ENCODE results near the gene FA2H.

FA2H gene

DNA sequence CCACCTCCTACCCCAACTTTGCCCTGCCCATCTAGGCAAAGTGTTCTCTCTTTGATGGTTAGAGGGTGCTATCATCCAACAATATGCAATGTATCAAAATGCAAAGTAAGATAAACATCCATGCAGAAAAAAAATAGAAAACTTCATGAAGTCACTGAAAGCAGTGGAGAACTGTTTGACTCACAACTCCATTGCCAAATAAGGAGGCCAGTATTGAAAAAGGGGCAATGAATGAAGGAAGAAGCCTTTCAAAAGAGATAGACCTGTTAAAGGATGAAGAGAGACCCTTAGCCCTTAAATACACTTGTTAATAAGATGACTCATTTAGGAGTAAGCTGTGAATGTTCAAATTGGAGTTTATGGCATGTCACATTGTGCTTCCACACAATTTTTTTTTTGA lies 13.0 kb downstream of the FA2H start:
- no peak for DNase-seq (ENCODE audit: extremely low read depth, low read depth)
- no peak overlapping the region for H3K4me3 ChIP-seq (replicated peaks; ENCODE audit: low read depth, low read length)
- no peak for TF ChIP-seq CTCF (IDR thresholded peaks at IDR 0.05; ENCODE audit: low read depth, low read length, missing control alignments)

GRCh38 chr16:74760007-74760767 lies 14.4 kb downstream of the FA2H start:
- DNase-seq (ENCODE audit: extremely low read depth, low read depth), result no peak
- TF ChIP-seq CTCF (IDR thresholded peaks at IDR 0.05; ENCODE audit: low read depth, low read length, missing control alignments), result no peak
- H3K4me3 ChIP-seq (replicated peaks; ENCODE audit: low read depth, low read length), result no peak overlapping the region

DNA sequence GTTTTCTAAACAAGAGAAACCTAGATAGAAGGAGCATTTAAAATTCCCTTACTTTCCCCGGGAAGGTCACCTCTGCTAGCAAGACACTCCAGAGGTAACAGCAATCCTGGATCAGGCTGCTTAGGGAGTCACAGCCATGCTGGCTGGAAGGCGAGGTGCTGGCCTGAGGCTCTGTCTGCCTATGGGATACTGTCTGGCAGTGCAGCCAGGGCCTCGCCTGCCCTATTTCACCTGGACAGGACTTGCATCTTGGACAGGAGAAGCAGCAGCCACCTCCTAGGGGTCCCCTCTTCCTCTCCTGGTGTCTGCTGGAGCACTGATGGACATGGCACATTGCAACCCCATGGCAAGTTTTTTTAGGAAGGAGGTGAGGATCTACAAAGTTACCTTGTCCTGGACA lies 15.1 kb downstream of the FA2H start:
- no peak for TF ChIP-seq CTCF (IDR thresholded peaks at IDR 0.05; ENCODE audit: low read depth, low read length, missing control alignments)

GRCh38 chr16:74758801-74759200 lies 15.8 kb downstream of the FA2H start:
- TF ChIP-seq CTCF (IDR thresholded peaks at IDR 0.05; ENCODE audit: low read depth, low read length, missing control alignments), result no peak
- H3K4me3 ChIP-seq (replicated peaks; ENCODE audit: low read depth, low read length), result no peak overlapping the region
- no peak for DNase-seq (ENCODE audit: extremely low read depth, low read depth)

More for the DNA sequence above, 15.1 kb downstream of the FA2H start:
- no peak overlapping the region for H3K4me3 ChIP-seq (replicated peaks; ENCODE audit: low read depth, low read length)
- no peak for DNase-seq (ENCODE audit: extremely low read depth, low read depth)

DNA sequence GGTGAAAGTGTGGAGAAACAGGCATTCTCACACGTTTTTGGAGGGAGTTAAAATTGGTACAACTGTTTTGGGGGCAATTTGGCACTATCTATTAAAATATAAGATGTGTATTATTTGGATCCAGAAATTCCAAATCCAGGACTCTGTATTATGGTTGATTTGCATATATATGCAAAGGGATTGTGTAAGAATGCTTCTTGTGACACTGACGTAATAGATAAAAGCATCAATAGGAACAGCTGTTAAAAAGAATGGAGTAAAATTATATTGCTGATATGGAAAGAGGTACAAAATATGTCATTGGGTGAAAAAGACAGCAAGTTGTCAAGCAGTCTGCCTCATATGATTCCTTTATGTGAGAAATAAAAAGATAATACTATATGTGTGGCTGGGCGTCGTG lies 17.3 kb downstream of the FA2H start:
- TF ChIP-seq CTCF (IDR thresholded peaks at IDR 0.05; ENCODE audit: low read depth, low read length, missing control alignments), result no peak
- no peak for DNase-seq (ENCODE audit: extremely low read depth, low read depth)
- no peak overlapping the region for H3K4me3 ChIP-seq (replicated peaks; ENCODE audit: low read depth, low read length)

DNA sequence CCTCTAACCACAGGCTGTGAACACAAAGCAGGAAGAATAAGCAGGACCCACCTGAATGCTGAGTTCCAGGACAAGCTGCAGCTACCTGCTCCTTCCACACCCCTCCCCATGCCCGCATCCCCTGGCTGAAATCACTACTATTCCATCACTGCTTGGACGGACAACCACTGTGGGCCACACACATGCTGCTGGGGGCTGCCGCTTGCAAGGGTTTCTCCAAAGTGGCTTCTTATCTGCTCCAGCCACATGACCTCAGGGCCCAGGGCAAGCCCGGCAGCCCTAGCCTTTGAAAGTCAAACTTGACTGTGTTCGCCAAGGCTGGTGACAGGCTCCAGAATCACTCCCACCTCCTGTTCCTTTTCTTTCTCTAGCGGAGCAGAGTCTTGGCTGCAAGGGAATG lies 18.4 kb downstream of the FA2H start:
- TF ChIP-seq CTCF (IDR thresholded peaks at IDR 0.05; ENCODE audit: low read depth, low read length, missing control alignments), result no peak
- no peak overlapping the region for H3K4me3 ChIP-seq (replicated peaks; ENCODE audit: low read depth, low read length)
- DNase-seq (ENCODE audit: extremely low read depth, low read depth), result no peak

GRCh38 chr16:74753180-74753579 lies 21.4 kb downstream of the FA2H start:
- no peak overlapping the region for H3K4me3 ChIP-seq (replicated peaks; ENCODE audit: low read depth, low read length)
- no peak for DNase-seq (ENCODE audit: extremely low read depth, low read depth)
- TF ChIP-seq CTCF (IDR thresholded peaks at IDR 0.05; ENCODE audit: low read depth, low read length, missing control alignments), result no peak

Measured in HFF-Myc (cell line).